HG03108 (cell line): ENCODE measurements around the gene SGCD.

Experiments used
- ATAC-seq: cut with Tn5 transposase; IDR thresholded peaks from one replicate; pipeline ENCODE4 v1.9.1; 2021; ENCODE audit warnings: moderate library complexity; ENCODE audit not compliant: unreplicated experiment

SGCD gene

GRCh38 chr5:156450778-156451177 is 123.8 kb downstream of the SGCD start:
- ATAC-seq = no peak

GRCh38 chr5:156451505-156451904 is 124.5 kb downstream of the SGCD start:
- no peak for ATAC-seq

GRCh38 chr5:156456857-156457256 is 129.9 kb downstream of the SGCD start:
- no peak for ATAC-seq

- ATAC-seq = no peak
Observed at GRCh38 chr5:156459812-156460385, 132.9 kb downstream of the SGCD start.

GRCh38 chr5:156460471-156460870 is 133.5 kb downstream of the SGCD start:
- no peak for ATAC-seq

- no peak for ATAC-seq
Observed at GRCh38 chr5:156466871-156467270, 139.9 kb downstream of the SGCD start.

GRCh38 chr5:156469636-156470035 is 142.7 kb downstream of the SGCD start:
- no peak for ATAC-seq

GRCh38 chr5:156471893-156472292 is 144.9 kb downstream of the SGCD start:
- ATAC-seq = no peak

GRCh38 chr5:156473269-156473908 is 146.4 kb downstream of the SGCD start:
- ATAC-seq = no peak

GRCh38 chr5:156474251-156474650 is 147.3 kb downstream of the SGCD start:
- no peak for ATAC-seq

- no peak for ATAC-seq
Observed at GRCh38 chr5:156475182-156476157, 148.5 kb downstream of the SGCD start.

GRCh38 chr5:156476158-156476551 is 149.2 kb downstream of the SGCD start:
- no peak for ATAC-seq

GRCh38 chr5:156476678-156477077 is 149.7 kb downstream of the SGCD start:
- ATAC-seq = no peak

GRCh38 chr5:156477196-156477595 is 150.2 kb downstream of the SGCD start:
- ATAC-seq = no peak

GRCh38 chr5:156479849-156480248 is 152.9 kb downstream of the SGCD start:
- ATAC-seq = no peak

- ATAC-seq = no peak
Observed at GRCh38 chr5:156481741-156482140, 154.8 kb downstream of the SGCD start.

- no peak for ATAC-seq
Observed at GRCh38 chr5:156482818-156483217, 155.9 kb downstream of the SGCD start.

- no peak for ATAC-seq
Observed at GRCh38 chr5:156486394-156487238, 159.7 kb downstream of the SGCD start.

- no peak for ATAC-seq
Observed at GRCh38 chr5:156491766-156492165, 164.8 kb downstream of the SGCD start.

- no peak for ATAC-seq
Observed at GRCh38 chr5:156496291-156496690, 169.3 kb downstream of the SGCD start.

- no peak for ATAC-seq
Observed at GRCh38 chr5:156497804-156498208, 170.8 kb downstream of the SGCD start.
